Right lobe of liver (tissue), 6 donors: ENCODE measurements around the gene FAM83F. TPM values are rescaled to one million over a fixed set of nuclear protein-coding genes. Genes with fewer than 3 reads are reported as not detected.
A peak's percentile ranks its signal among the peaks of the same experiment; 100 is the strongest.

Source experiments
- ATAC-seq, 4 donors: fragments of 200-7000 bp; cut with Tn5 transposase; one replicate each; pipeline ENCODE4 v1.9.1; 2020; ENCODE audit warnings: mild to moderate bottlenecking in 4 of 4, moderate library complexity in 4 of 4
- DNase-seq, 3 donors: peaks; one replicate each; pipeline ENCODE4 v3.0.0-alpha.2; 2020
- H3K27ac ChIP-seq, 3 donors: fragments of 200-600 bp; one replicate each; pipeline ENCODE4 v1.8.0; 2022
- H3K27me3 ChIP-seq, 2 donors: fragments of 200-600 bp; one replicate each; pipeline ENCODE4 v1.8.0; 2022
- H3K36me3 ChIP-seq, 4 donors: fragments of 200-600 bp; sonication (generic) in 1 of 4; one replicate each; pipeline versions ENCODE4 v1.5.1 to v1.8.0; 2017 to 2022; ENCODE audit warnings: control low read depth in 1 of 4
- H3K4me1 ChIP-seq, 4 donors: fragments of 200-600 bp; sonication (generic) in 1 of 4; one replicate each; pipeline versions ENCODE4 v1.5.1 to v1.8.0; 2017 to 2022; ENCODE audit warnings: control low read depth in 1 of 4
- H3K4me3 ChIP-seq, 3 donors: fragments of 200-600 bp; one replicate each; pipeline ENCODE4 v1.8.0; 2022
- H3K9me3 ChIP-seq, 4 donors: fragments of 200-600 bp; sonication (generic) in 1 of 4; one replicate each; pipeline versions ENCODE4 v1.5.1 to v1.8.0; 2017 to 2022; ENCODE audit warnings: control low read depth in 1 of 4
- CTCF ChIP-seq, 4 donors: fragments of 200-600 bp in 3 of 4; fragments of 450-650 bp in 1 of 4; IDR thresholded peaks; one replicate each; pipeline versions ENCODE4 v1.5.1 to v1.8.0; 2016 to 2022; ENCODE audit warnings: antibody characterized with exemption in 4 of 4, mild to moderate bottlenecking in 2 of 4
- POLR2A ChIP-seq: fragments of 450-650 bp; IDR thresholded peaks from one replicate; pipeline ENCODE4 v1.6.1; 2017; ENCODE audit warnings: antibody characterized with exemption, mild to moderate bottlenecking
- WGBS: methylation state at CpG from one replicate; pipeline ENCODE4 v1.1.6; 2018; ENCODE audit warnings: low coverage, low lambda C conversion rate; ENCODE audit not compliant: insufficient coverage; ENCODE audit errors: missing lambda C conversion rate; 5-methylcytosine and 5-hydroxymethylcytosine counted together
- intact Hi-C, 2 donors: fragments of 100-400 bp; cut with DNase I; formaldehyde crosslinking; loops; one replicate each; pipeline versions ENCODE4 v1.11.2 to v1.14.1; 2022
- total RNA-seq, 6 experiments: library from RNA; depleted of rRNA in 2 of 6; stranded (reverse); fragments of >200 nt in 2 of 6; fragmentation: NEBNext Ultra II Directional in 3 of 6; extraction: Animal tissue kit (Norgen Biotek cat#: 25700) in 3 of 6; gene quantifications; one replicate each; pipeline versions ENCODE4 v1.1.0 to v1.2.4, GENCODE V29; 2016 to 2023
- donor health status: DM: no; HTN: yes; CAD: no.
- donor health status: DM: no; HTN: no; CAD: no.
- donor health status: DM: no; HTN: no; CAD: no.
- donor health status: DM: no; HTN: yes; CAD: no.
- donor health status: DM: no; HTN: yes; CAD: no.

Gene FAM83F
- total RNA-seq, 6 experiments from 2014 or later, result 1.1 to 4.5 (median 1.6) TPM

- no peaks in the 10 kb centered on the region for H3K27me3 ChIP-seq
- peaks cover 0 to 8% (median 4%) of the 10 kb centered on the region in 4 donors for H3K4me1 ChIP-seq
Measured at GRCh38 chr22:40056154-40056553, 61.4 kb downstream of the FAM83F start.

GRCh38 chr22:40056559-40056958 lies 61.8 kb downstream of the FAM83F start:
- DNase-seq (no peak), ATAC-seq (no peak)
- 84% methylated on average over 3 of the region's 3 CpGs for WGBS
- H3K36me3 ChIP-seq, result no peaks in the 10 kb centered on the region
- H3K4me3 ChIP-seq, result no peak overlapping the region
- no peaks in the 10 kb centered on the region for H3K9me3 ChIP-seq
- no peak overlapping the region for H3K27ac ChIP-seq
- H3K4me1 ChIP-seq, result peaks cover 0 to 8% (median 3%) of the 10 kb centered on the region in 4 donors
- TF ChIP-seq POLR2A (no peak), CTCF (IDR thresholded peaks at IDR 0.05) (no peak)
- intact Hi-C loops, result no loop called here
- H3K27me3 ChIP-seq, result no peaks in the 10 kb centered on the region

More at GRCh38 chr22:40056154-40056553, 61.4 kb downstream of the FAM83F start:
- ATAC-seq (no peak), DNase-seq (no peak)
- intact Hi-C loops, result no loop called here
- no peak for TF ChIP-seq POLR2A
- no peak for TF ChIP-seq CTCF (IDR thresholded peaks at IDR 0.05)
- no peak overlapping the region for H3K4me3 ChIP-seq
- H3K9me3 ChIP-seq, result no peaks in the 10 kb centered on the region
- H3K27ac ChIP-seq, result no peak overlapping the region
- WGBS, result 85% methylated on average over 4 of the region's 4 CpGs
- no peaks in the 10 kb centered on the region for H3K36me3 ChIP-seq

- no peak overlapping the region for H3K27ac ChIP-seq
- no peaks in the 10 kb centered on the region for H3K36me3 ChIP-seq
- H3K4me3 ChIP-seq, result no peak overlapping the region
- intact Hi-C loops, result no loop called here
- no peaks in the 10 kb centered on the region for H3K9me3 ChIP-seq
- DNase-seq, result no peak
- H3K27me3 ChIP-seq, result no peaks in the 10 kb centered on the region
- H3K4me1 ChIP-seq, result peaks cover 0 to 8% (median 3%) of the 10 kb centered on the region in 4 donors
- ATAC-seq, result peak in 1 of 4 donors; percentile 26
- TF ChIP-seq POLR2A (no peak), CTCF (IDR thresholded peaks at IDR 0.05) (no peak)
Measured at GRCh38 chr22:40057652-40058051, 62.9 kb downstream of the FAM83F start.

- Histone ChIP-seq H3K36me3 (no peaks in the 10 kb centered on the region), H3K27ac (no peak overlapping the region), H3K4me1 (peaks cover 0 to 10% (median 4%) of the 10 kb centered on the region in 4 donors), H3K27me3 (no peaks in the 10 kb centered on the region), H3K9me3 (no peaks in the 10 kb centered on the region), H3K4me3 (no peak overlapping the region)
- ATAC-seq (peak; percentile 52 to 73 (median 62)), DNase-seq (no peak)
- TF ChIP-seq POLR2A (no peak), CTCF (IDR thresholded peaks at IDR 0.05) (no peak)
- intact Hi-C loops, result no loop called here
- WGBS, result 72% methylated on average over 4 of the region's 5 CpGs
Measured at GRCh38 chr22:40058265-40058664, 63.5 kb downstream of the FAM83F start.

- Histone ChIP-seq H3K27ac (no peak overlapping the region), H3K27me3 (no peaks in the 10 kb centered on the region), H3K4me1 (peaks cover 0 to 20% (median 0%) of the 10 kb centered on the region in 4 donors), H3K36me3 (no peaks in the 10 kb centered on the region), H3K9me3 (no peaks in the 10 kb centered on the region), H3K4me3 (no peak overlapping the region)
- intact Hi-C loops, result no loop called here
- no peak for DNase-seq
- WGBS, result 93% methylated on average over 3 of the region's 3 CpGs
- ATAC-seq, result no peak
- no peak for TF ChIP-seq POLR2A
- no peak for TF ChIP-seq CTCF (IDR thresholded peaks at IDR 0.05)
Measured at GRCh38 chr22:40065981-40066380, 71.2 kb downstream of the FAM83F start.
